ENCODE measurements around the gene DNAH14. TPM values are rescaled to one million over a fixed set of nuclear protein-coding genes. Genes with fewer than 3 reads are reported as not detected.

DNAH14 gene
- total and polyA plus RNA-seq, 9 of the 15 experiments (the other 6 are each of a cell fraction or from before 2014, with no cell fraction given), result 58.4 to 142 (median 98.4) TPM

DNA sequence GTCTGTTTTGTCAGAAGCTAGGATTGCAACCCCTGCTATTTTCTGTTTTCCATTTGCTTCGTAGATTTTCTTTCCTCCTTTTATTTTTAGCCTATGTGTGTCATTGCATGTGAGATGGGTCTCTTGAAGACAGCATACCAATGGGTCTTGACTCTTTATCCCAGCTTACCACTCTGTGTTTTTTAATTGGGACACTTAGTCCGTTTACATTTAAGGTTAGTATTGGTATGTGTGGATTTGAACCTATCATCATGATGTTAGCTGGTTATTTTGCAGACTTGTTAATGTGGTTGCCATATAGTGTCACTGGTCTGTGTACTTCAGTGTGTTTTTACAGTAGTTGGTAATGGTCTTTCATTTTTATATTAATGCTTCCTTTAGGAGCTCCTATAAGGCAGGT, 141.5 kb downstream of the DNAH14 start:
- Histone ChIP-seq H3K4me2 (ENCODE audit: insufficient read depth, low read length) (no peak overlapping the region), H3K4me1 (replicated peaks in 1 of 2; ENCODE audit: control insufficient read depth in 2 of 2, insufficient read depth in 2 of 2, low read length in 2 of 2) (no peaks in the 10 kb centered on the region), H3K9me1 (ENCODE audit: control insufficient read depth, insufficient read depth, low read length) (no peaks in the 10 kb centered on the region), H3K36me3 (ENCODE audit: control insufficient read depth, insufficient read depth, low read length) (no peaks in the 10 kb centered on the region), H3K27me3 (ENCODE audit: control insufficient read depth in 2 of 2, insufficient read depth in 2 of 2, low read length in 2 of 2) (no peaks in the 10 kb centered on the region), H3K4me3 (no peak overlapping the region), H4K20me1 (replicated peaks; ENCODE audit: control insufficient read depth, insufficient read depth, low read length) (no peaks in the 10 kb centered on the region), H3K9me3 (replicated peaks; ENCODE audit: control insufficient read depth, insufficient read depth, low read depth, low read length) (no peaks in the 10 kb centered on the region; the same call in 1 of the 2 replicates), H3K27ac (ENCODE audit: extremely low read depth, low read depth, low read length) (no peak overlapping the region), H3K9ac (ENCODE audit: insufficient read depth in 1 of 2, low read depth in 2 of 2, low read length in 2 of 2) (no peak overlapping the region), H2AFZ (ENCODE audit: low read depth, low read length) (no peak overlapping the region), H3K79me2 (ENCODE audit: control insufficient read depth, insufficient read depth, low read length) (no peaks in the 10 kb centered on the region)
- no peak for DNase-seq (ENCODE audit: extremely low read depth in 1 of 4, low spot score in 3 of 4)
- 0% methylated on average over 2 of the region's 2 CpGs for WGBS (ENCODE audit: insufficient coverage, low coverage, missing lambda C conversion rate)
- POLR2A ChIA-PET, result no interaction called here
- in situ Hi-C loops (cut with MboI) (no loop called here), intact Hi-C loops (cut with micrococcal nuclease) (no loop called here)
- BruUV-seq (replicated peaks), result no TSS peak
- TF ChIP-seq SMARCA5 (IDR thresholded peaks at IDR 0.05) (no peak), HNRNPH1 (optimal IDR thresholded peaks at IDR 0.05; ENCODE audit: low read depth, low read length) (no peak), HNRNPUL1 (IDR thresholded peaks at IDR 0.05; ENCODE audit: low read length) (no peak), CCAR2 (IDR thresholded peaks at IDR 0.05; ENCODE audit: low read depth, low read length) (no peak), NCOA4 (IDR thresholded peaks at IDR 0.05; ENCODE audit: partially characterized antibody) (no peak), ZNF77 (CRISPR knock-in tag; IDR thresholded peaks at IDR 0.05) (no peak), RBM25 (IDR thresholded peaks at IDR 0.05; ENCODE audit: low read depth, low read length, severe bottlenecking) (no peak), CBX1 (IDR thresholded peaks at IDR 0.05; ENCODE audit: low read depth) (no peak)
- no peak for FAIRE-seq
- CTCF ChIA-PET (ENCODE audit: low intra/inter-chr PET ratio), result no interaction called here
- no peak for ATAC-seq

DNA sequence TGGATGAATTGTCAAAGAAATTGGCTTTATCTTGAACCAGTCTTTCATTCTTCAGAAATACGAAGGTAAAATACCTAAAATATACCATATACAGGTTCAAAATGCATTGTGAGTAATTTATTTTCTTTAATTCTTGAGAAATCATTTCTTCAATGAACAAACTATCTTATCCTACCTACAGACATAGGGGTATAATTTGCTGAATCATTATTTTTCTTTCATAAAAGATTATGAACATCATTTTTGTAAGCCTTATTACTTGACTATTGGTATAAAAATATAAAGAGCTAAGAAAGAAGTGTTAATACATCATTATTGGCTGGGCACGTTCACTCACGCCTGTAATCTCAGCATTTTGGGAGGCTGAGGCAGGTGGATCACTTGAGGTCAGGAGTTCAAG, 167.7 kb downstream of the DNAH14 start:
- Histone ChIP-seq H3K4me3 (no peak overlapping the region), H3K27me3 (ENCODE audit: control insufficient read depth in 2 of 2, insufficient read depth in 2 of 2, low read length in 2 of 2) (no peaks in the 10 kb centered on the region), H3K9ac (ENCODE audit: insufficient read depth in 1 of 2, low read depth in 2 of 2, low read length in 2 of 2) (no peak overlapping the region), H4K20me1 (replicated peaks; ENCODE audit: control insufficient read depth, insufficient read depth, low read length) (no peaks in the 10 kb centered on the region), H3K4me2 (ENCODE audit: insufficient read depth, low read length) (no peak overlapping the region), H3K27ac (ENCODE audit: extremely low read depth, low read depth, low read length) (no peak overlapping the region), H3K36me3 (ENCODE audit: control insufficient read depth, insufficient read depth, low read length) (no peaks in the 10 kb centered on the region), H3K9me3 (replicated peaks; ENCODE audit: control insufficient read depth, insufficient read depth, low read depth, low read length) (no peaks in the 10 kb centered on the region), H2AFZ (ENCODE audit: low read depth, low read length) (no peak overlapping the region), H3K9me1 (ENCODE audit: control insufficient read depth, insufficient read depth, low read length) (no peaks in the 10 kb centered on the region), H3K4me1 (replicated peaks in 1 of 2; ENCODE audit: control insufficient read depth in 2 of 2, insufficient read depth in 2 of 2, low read length in 2 of 2) (no peaks in the 10 kb centered on the region), H3K79me2 (ENCODE audit: control insufficient read depth, insufficient read depth, low read length) (no peaks in the 10 kb centered on the region)
- in situ Hi-C loops (cut with MboI) (no loop called here), intact Hi-C loops (cut with micrococcal nuclease) (no loop called here)
- FAIRE-seq, result no peak
- no peak for DNase-seq (ENCODE audit: extremely low read depth in 1 of 4, low spot score in 3 of 4)
- ChIA-PET POLR2A (no interaction called here), CTCF (ENCODE audit: low intra/inter-chr PET ratio) (no interaction called here)
- 15% methylated on average over 3 of the region's 3 CpGs for WGBS (ENCODE audit: insufficient coverage, low coverage, missing lambda C conversion rate)
- ATAC-seq, result no peak
- BruUV-seq (replicated peaks), result no TSS peak
- no peak for TF ChIP-seq CEBPB (tag; IDR thresholded peaks at IDR 0.05)
- TF ChIP-seq, protein P1, sequence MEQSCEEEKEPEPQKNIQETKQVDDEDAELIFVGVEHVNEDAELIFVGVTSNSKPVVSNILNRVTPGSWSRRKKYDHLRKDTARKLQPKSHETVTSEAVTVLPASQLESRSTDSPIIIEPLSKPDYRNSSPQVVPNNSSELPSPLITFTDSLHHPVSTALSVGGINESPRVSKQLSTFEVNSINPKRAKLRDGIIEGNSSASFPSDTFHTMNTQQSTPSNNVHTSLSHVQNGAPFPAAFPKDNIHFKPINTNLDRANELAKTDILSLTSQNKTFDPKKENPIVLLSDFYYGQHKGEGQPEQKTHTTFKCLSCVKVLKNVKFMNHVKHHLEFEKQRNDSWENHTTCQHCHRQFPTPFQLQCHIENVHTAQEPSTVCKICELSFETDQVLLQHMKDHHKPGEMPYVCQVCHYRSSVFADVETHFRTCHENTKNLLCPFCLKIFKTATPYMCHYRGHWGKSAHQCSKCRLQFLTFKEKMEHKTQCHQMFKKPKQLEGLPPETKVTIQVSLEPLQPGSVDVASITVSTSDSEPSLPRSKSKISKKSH (CRISPR knock-in tag; IDR thresholded peaks at IDR 0.05), result no peak
- TF ChIP-seq ZNF316 (IDR thresholded peaks at IDR 0.05), result peak; percentile 86
- TF ChIP-seq ARID1B (IDR thresholded peaks at IDR 0.05), result no peak
- TF ChIP-seq, protein P2, sequence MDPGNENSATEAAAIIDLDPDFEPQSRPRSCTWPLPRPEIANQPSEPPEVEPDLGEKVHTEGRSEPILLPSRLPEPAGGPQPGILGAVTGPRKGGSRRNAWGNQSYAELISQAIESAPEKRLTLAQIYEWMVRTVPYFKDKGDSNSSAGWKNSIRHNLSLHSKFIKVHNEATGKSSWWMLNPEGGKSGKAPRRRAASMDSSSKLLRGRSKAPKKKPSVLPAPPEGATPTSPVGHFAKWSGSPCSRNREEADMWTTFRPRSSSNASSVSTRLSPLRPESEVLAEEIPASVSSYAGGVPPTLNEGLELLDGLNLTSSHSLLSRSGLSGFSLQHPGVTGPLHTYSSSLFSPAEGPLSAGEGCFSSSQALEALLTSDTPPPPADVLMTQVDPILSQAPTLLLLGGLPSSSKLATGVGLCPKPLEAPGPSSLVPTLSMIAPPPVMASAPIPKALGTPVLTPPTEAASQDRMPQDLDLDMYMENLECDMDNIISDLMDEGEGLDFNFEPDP (CRISPR knock-in tag; IDR thresholded peaks at IDR 0.05), result no peak
- no peak for TF ChIP-seq ZNF140 (CRISPR knock-in tag; IDR thresholded peaks at IDR 0.05)
- no peak for TF ChIP-seq FOXJ2 (tag; IDR thresholded peaks at IDR 0.05)
- TF ChIP-seq ZNF780A (CRISPR knock-in tag; IDR thresholded peaks at IDR 0.05), result no peak
- peak; percentile 68 for TF ChIP-seq C11orf30 (IDR thresholded peaks at IDR 0.05; ENCODE audit: low read depth)

Measured in K562 (cell line).